DOHH2 (cell line): Measurements from ENCODE around the gene MLST8.

Experiments used
- EZH2phosphoT487 ChIP-seq: fragments of 200-600 bp; sonication (generic); IDR thresholded peaks from 2 replicates; pipeline ENCODE4 v1.6.1; 2017; ENCODE audit warnings: borderline replicate concordance, mild to moderate bottlenecking, antibody characterized with exemption, low read length, moderate library complexity, mixed read lengths
- TF ChIP-seq, protein P1 (sequence below): fragments of 200-600 bp; sonication (generic); IDR thresholded peaks from one replicate; pipeline ENCODE4 v1.5.1; 2014; ENCODE audit warnings: antibody characterized with exemption, mild to moderate bottlenecking, low read depth, low read length; ENCODE audit not compliant: poor library complexity, severe bottlenecking

DNA sequence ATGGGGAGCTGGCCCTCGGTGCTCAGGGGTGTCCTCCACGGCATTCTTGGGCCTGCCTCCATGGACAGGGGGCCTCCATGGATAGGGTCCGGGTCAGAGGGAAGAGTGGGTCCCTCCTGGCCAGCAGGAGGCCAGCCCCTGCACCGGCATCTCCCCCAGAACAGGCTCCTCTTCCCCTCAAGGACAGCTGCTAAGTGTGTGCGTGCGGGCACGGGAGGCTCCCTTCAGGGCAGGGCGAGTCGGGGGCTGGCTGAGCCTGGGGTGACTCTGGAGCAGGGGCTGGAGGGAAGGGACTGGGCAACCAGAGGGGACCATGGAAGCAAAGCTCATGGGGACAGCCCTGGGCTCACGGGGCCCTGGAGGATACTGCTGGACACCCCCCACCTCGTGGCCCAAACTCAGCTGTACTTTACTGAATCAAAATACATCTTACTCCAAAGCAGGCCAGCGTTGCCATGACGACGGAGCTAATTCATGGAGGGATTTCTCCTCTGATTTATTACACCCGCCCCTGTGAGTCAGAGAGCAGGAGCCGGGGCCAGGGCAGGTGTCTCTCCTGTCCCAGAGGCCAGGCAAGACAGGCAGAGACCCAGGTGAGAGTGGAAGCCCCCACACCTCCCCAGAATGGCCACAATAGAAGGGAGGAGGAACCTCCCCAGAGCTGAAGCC, 11.0 kb upstream of the MLST8 start:
- TF ChIP-seq, protein P1, sequence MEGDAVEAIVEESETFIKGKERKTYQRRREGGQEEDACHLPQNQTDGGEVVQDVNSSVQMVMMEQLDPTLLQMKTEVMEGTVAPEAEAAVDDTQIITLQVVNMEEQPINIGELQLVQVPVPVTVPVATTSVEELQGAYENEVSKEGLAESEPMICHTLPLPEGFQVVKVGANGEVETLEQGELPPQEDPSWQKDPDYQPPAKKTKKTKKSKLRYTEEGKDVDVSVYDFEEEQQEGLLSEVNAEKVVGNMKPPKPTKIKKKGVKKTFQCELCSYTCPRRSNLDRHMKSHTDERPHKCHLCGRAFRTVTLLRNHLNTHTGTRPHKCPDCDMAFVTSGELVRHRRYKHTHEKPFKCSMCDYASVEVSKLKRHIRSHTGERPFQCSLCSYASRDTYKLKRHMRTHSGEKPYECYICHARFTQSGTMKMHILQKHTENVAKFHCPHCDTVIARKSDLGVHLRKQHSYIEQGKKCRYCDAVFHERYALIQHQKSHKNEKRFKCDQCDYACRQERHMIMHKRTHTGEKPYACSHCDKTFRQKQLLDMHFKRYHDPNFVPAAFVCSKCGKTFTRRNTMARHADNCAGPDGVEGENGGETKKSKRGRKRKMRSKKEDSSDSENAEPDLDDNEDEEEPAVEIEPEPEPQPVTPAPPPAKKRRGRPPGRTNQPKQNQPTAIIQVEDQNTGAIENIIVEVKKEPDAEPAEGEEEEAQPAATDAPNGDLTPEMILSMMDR, result no peak
- TF ChIP-seq EZH2phosphoT487, result no peak
